Calu3 (cell line): ENCODE results near the gene CAMSAP1. TPM values are rescaled to one million over a fixed set of nuclear protein-coding genes. Genes with fewer than 3 reads are reported as not detected.

ENCODE experiments used
- BruUV-seq: library from RNA; stranded (reverse); fragments of 400-500 nt; replicated peaks from 2 replicates; lab custom pipeline; 2021; lab: Mats Ljungman, UMichigan
- CTCF ChIA-PET: fragments of 300-600 bp; sonication (Branson Sonifier 250); formaldehyde crosslinking; loops from one replicate; lab custom pipeline; 2022; ENCODE audit warnings: antibody characterized with exemption; lab: Charles Lee
- DNase-seq: peaks from one replicate; pipeline ENCODE4 v3.0.0; 2022
- H3K27ac Mint-ChIP-seq: one replicate; pipeline ENCODE4 v1.8.0; 2022; ENCODE audit warnings: mixed read lengths; ENCODE audit not compliant: unreplicated experiment
- H3K27me3 Mint-ChIP-seq: one replicate; pipeline ENCODE4 v1.8.0; 2022; ENCODE audit warnings: mixed read lengths; ENCODE audit not compliant: unreplicated experiment
- H3K36me3 Mint-ChIP-seq: one replicate; pipeline ENCODE4 v1.8.0; 2022; ENCODE audit warnings: mild to moderate bottlenecking, moderate library complexity, mixed read lengths; ENCODE audit not compliant: insufficient read depth, unreplicated experiment
- H3K4me1 Mint-ChIP-seq: one replicate; pipeline ENCODE4 v1.8.0; 2022; ENCODE audit warnings: mild to moderate bottlenecking, low read depth, mixed read lengths; ENCODE audit not compliant: unreplicated experiment
- H3K4me3 Mint-ChIP-seq: one replicate; pipeline ENCODE4 v1.8.0; 2022; ENCODE audit warnings: mild to moderate bottlenecking, low read depth, moderate library complexity, mixed read lengths; ENCODE audit not compliant: unreplicated experiment
- H3K9me3 Mint-ChIP-seq: one replicate; pipeline ENCODE4 v1.8.0; 2022; ENCODE audit warnings: low read depth, mixed read lengths; ENCODE audit not compliant: unreplicated experiment
- intact Hi-C: fragments of 100-400 bp; cut with micrococcal nuclease; formaldehyde crosslinking; loops from one replicate; pipeline ENCODE4 v1.10.0; 2022; ENCODE audit not compliant: unreplicated experiment
- total RNA-seq: library from RNA; stranded (reverse); gene quantifications from 2 replicates; pipeline ENCODE4 v1.2.3, GENCODE V29; 2022
- TF ChIP-seq, protein P1 (sequence below): fragments of 200-600 bp; IDR thresholded peaks from one replicate; pipeline ENCODE4 v1.8.0; 2022; ENCODE audit warnings: antibody characterized with exemption; ENCODE audit not compliant: unreplicated experiment

CAMSAP1 gene
- total RNA-seq, 1 experiment from 2014 or later, result 28.1 TPM

DNA sequence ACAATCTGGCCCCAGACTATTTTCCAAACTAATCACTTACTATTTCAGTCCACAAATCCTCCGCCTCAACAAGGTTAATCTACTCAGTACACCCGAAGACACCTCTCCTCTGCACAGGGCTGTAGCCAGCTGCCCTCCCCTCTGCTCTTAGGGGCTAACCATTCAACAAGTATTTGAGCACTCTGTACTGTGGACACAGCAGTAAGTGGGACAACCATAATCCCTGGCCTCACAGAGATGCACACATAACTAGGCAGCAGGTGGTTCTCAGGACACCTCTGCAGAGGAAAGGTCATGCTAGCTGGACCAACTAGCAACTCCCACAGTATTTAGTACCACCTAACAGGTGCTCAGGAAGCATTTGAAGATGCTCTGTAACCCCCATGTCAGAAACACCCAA lies 5.5 kb downstream of the CAMSAP1 start:
- H3K9me3 Mint-ChIP-seq, result peaks cover 7% of the 10 kb centered on the region
- DNase-seq, result no peak
- H3K27me3 Mint-ChIP-seq, result no peaks in the 10 kb centered on the region
- no peak overlapping the region for H3K4me3 Mint-ChIP-seq
- no peak overlapping the region for H3K27ac Mint-ChIP-seq
- H3K36me3 Mint-ChIP-seq, result peaks cover 30% of the 10 kb centered on the region
- CTCF ChIA-PET, result no interaction called here
- peaks cover 9% of the 10 kb centered on the region for H3K4me1 Mint-ChIP-seq
- intact Hi-C loops, result no loop called here
- BruUV-seq, result no TSS peak
- TF ChIP-seq, protein P1, sequence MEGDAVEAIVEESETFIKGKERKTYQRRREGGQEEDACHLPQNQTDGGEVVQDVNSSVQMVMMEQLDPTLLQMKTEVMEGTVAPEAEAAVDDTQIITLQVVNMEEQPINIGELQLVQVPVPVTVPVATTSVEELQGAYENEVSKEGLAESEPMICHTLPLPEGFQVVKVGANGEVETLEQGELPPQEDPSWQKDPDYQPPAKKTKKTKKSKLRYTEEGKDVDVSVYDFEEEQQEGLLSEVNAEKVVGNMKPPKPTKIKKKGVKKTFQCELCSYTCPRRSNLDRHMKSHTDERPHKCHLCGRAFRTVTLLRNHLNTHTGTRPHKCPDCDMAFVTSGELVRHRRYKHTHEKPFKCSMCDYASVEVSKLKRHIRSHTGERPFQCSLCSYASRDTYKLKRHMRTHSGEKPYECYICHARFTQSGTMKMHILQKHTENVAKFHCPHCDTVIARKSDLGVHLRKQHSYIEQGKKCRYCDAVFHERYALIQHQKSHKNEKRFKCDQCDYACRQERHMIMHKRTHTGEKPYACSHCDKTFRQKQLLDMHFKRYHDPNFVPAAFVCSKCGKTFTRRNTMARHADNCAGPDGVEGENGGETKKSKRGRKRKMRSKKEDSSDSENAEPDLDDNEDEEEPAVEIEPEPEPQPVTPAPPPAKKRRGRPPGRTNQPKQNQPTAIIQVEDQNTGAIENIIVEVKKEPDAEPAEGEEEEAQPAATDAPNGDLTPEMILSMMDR, result no peak

DNA sequence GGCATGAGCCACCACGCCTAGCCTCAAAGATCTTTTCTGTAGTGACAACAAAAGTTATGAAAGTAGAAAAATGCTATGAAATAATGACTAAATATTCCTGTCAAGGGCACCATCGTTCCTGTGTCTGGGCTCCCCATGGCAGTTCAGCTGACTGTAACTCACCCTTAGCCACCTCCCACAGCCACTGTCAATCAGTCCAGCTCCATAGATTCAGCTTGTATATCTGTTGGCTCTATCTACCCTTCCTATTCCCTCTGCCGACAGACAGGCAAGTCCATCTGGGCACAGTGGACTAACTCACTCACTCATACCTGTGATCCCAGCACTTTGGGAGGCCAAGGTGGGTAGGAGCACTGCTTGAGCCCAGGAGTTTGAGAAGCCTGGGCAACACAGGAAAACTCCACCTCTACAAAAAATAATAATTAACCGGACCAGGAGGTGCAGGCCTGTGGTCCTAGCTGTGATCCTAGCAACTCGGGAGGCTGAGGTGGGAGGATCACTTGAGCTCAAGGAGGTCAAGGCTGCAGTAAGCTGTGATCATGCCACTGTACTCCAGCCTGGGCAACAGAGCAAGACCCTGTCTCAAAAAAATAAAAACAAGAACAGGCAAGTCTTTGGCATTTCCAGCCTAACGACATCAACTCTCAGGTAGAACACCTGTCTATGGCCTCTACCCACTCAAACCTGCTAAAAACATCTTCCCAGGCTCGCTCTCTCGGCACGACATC lies 6.2 kb downstream of the CAMSAP1 start:
- intact Hi-C loops, result no loop called here
- Mint-ChIP-seq H3K9me3 (peaks cover 7% of the 10 kb centered on the region), H3K36me3 (peaks cover 27% of the 10 kb centered on the region), H3K4me1 (peaks cover 9% of the 10 kb centered on the region), H3K27ac (no peak overlapping the region), H3K27me3 (no peaks in the 10 kb centered on the region), H3K4me3 (no peak overlapping the region)
- no peak for DNase-seq
- CTCF ChIA-PET, result no interaction called here
- no TSS peak for BruUV-seq
- TF ChIP-seq, protein P1, result no peak

DNA sequence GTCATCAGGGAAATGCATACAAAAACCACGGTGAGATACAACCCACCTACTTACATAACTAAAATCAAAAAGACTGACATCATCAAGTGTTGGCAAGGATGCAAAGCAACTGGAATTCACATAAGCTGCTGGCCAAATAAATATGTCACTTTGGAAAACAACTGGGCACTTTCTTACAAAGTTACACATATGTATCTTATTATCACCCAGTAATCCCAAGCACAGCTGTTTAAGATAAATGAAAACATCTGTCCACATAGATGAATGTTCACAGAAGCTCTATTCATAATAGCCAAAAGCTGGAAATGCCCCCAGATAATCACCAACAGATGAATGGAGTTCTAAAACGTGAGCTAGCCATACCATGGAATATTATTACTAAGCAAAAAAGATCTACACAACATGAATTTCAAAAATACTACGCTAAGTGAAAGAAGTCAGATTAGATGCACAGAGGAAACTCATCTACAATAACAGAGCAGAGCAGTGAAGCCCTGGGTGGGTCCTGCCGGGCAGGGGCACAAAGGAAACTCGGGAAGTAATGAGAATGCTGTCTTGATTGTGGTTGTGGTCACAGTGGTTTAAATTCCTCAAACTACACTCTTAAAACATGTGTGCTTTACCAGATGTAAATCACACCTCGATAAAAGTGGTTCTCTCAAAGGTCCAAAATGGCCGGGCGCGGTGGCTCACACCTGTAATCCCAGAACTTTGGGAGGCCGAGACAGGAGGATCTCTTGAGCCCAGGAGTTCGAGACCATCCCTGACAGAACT lies 8.5 kb downstream of the CAMSAP1 start:
- Mint-ChIP-seq H3K27ac (no peak overlapping the region), H3K27me3 (no peaks in the 10 kb centered on the region), H3K4me1 (no peaks in the 10 kb centered on the region), H3K36me3 (peaks cover 7% of the 10 kb centered on the region), H3K4me3 (no peak overlapping the region), H3K9me3 (peaks cover 14% of the 10 kb centered on the region)
- no peak for DNase-seq
- no TSS peak for BruUV-seq
- intact Hi-C loops, result no loop called here
- TF ChIP-seq, protein P1, result no peak
- CTCF ChIA-PET, result interaction anchor here (0.6 kb wide), 1 partner anchor 530 kb away, joined by 6 read pairs; no protein-coding TSS in a partner anchor

DNA sequence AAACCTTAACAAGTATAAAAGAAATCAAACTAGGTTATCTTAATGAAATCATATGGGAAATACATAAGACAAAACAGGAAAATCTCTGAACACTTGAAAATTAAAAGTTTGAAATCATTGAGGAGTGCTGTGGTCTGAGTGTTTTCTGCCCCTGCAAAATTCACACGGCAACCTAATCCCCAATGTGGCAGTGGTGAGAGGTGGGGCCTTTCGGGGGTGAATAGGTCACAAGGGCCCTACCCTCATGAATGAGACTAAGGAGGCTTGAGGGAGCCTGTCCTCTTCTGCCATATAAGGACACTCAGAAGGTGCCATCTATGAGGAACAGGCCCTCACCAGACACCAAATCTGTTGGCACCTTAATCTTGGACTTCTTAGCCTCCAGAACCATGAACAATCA lies 10.7 kb downstream of the CAMSAP1 start:
- intact Hi-C loops, result no loop called here
- CTCF ChIA-PET, result no interaction called here
- Mint-ChIP-seq H3K36me3 (peaks cover 9% of the 10 kb centered on the region), H3K27ac (no peak overlapping the region), H3K9me3 (peaks cover 12% of the 10 kb centered on the region), H3K27me3 (no peaks in the 10 kb centered on the region), H3K4me3 (no peak overlapping the region), H3K4me1 (peaks cover 7% of the 10 kb centered on the region)
- DNase-seq, result no peak
- BruUV-seq, result no TSS peak
- TF ChIP-seq, protein P1, result no peak
